Peyer's patch (tissue), 4 donors: Measurements from ENCODE around the gene PRIMA1.

ENCODE experiments used
- CTCF ChIP-seq, 6 experiments: fragments of 450-650 bp in 4 of 6; fragments of 200-600 bp in 2 of 6; sonication (generic) in 1 of 6; IDR thresholded peaks; one replicate each; pipeline ENCODE4 v1.5.1; 2017 to 2019; ENCODE audit warnings: antibody characterized with exemption in 6 of 6, mild to moderate bottlenecking in 3 of 6, moderate library complexity in 1 of 6
- POLR2A ChIP-seq, 2 donors: fragments of 450-650 bp; IDR thresholded peaks; one replicate each; pipeline ENCODE4 v1.5.1; 2017; ENCODE audit warnings: antibody characterized with exemption in 2 of 2, mild to moderate bottlenecking in 2 of 2, moderate library complexity in 2 of 2

GRCh38 chr14:93676416-93676958 lies 111.8 kb downstream of the PRIMA1 start:
- TF ChIP-seq CTCF (IDR thresholded peaks at IDR 0.05): no peak
- no peak for TF ChIP-seq POLR2A (IDR thresholded peaks at IDR 0.05)
